AG04450 (cell line): Measurements from ENCODE around the gene CCL11. TPM values are rescaled to one million over a fixed set of nuclear protein-coding genes. Genes with fewer than 3 reads are reported as not detected.

Experiments used
- CTCF ChIA-PET: fragments of 300-600, 350-600 bp; formaldehyde crosslinking; extraction: SDS; loops from one replicate; lab custom pipeline; 2022; ENCODE audit warnings: antibody characterized with exemption, inconsistent platforms; lab: Charles Lee
- POLR2A ChIA-PET: fragments of 350-600 bp; formaldehyde crosslinking; extraction: SDS; loops from one replicate; lab custom pipeline; 2021; ENCODE audit warnings: antibody characterized with exemption, inconsistent platforms; lab: Yijun Ruan, JAX
- DNase-seq: peaks from one replicate; pipeline ENCODE4 v3.0.0-alpha.2; 2011; ENCODE audit warnings: low read depth, low spot score
- H3K27ac ChIP-seq: one replicate; pipeline ENCODE4 v1.5.1; 2012; ENCODE audit warnings: low read depth, low read length, control low read depth
- H3K27me3 ChIP-seq: one replicate; pipeline ENCODE4 v1.6.0; 2012; ENCODE audit warnings: low read length; ENCODE audit not compliant: control insufficient read depth, insufficient read depth
- H3K4me3 ChIP-seq: 2 replicates; pipeline ENCODE4 v1.5.1; 2011; ENCODE audit warnings: mild to moderate bottlenecking, low read depth, low read length, control low read depth
- H3K9me3 ChIP-seq: 2 replicates; pipeline ENCODE4 v1.5.1; 2012; ENCODE audit warnings: low read length; ENCODE audit not compliant: control insufficient read depth, insufficient read depth
- polyA minus RNA-seq: library from RNA; depleted of rRNA, polyadenylated mRNA; stranded (reverse); fragments of >200 nt; gene quantifications from 2 replicates; pipeline ENCODE4 v1.2.3, GENCODE V29; 2011; rRNA and poly(A)+ RNA removed
- polyA plus RNA-seq: library from polyadenylated mRNA; depleted of rRNA; stranded (reverse); fragments of >200 nt; gene quantifications from 2 replicates; pipeline ENCODE4 v1.2.3, GENCODE V29; 2011; rRNA removed
- TF ChIP-seq, protein P1 (sequence below): IDR thresholded peaks from 2 replicates; pipeline ENCODE4 v1.5.1; 2011; ENCODE audit warnings: low read depth, low read length, control low read depth, inconsistent platforms

CCL11 gene
- polyA plus RNA-seq (0.73 and 0.89 TPM in 2 replicates), polyA minus RNA-seq (0.55 TPM in 1 of 2 replicates, not detected in the other)

DNA sequence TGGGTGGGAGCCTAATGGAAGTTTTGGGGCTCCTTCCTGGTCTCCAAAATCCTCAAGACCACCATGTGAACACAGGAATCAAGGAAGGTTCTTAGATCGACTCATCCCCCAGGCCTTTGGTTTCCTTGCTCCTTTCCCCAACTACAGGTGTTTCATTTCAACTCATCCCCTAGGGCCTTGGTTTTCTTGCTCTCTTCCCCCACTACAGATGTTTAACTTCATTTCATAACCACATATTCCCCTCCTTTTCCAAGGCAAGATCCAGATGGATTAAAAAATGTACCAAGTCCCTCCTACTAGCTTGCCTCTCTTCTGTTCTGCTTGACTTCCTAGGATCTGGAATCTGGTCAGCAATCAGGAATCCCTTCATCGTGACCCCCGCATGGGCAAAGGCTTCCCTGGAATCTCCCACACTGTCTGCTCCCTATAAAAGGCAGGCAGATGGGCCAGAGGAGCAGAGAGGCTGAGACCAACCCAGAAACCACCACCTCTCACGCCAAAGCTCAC is at the start of gene CCL11:
Gene CCL11 (plus strand): TSS at position 457 of the 507 bp plus-strand sequence. CDS start 67 bp downstream, outside the sequence.
- Histone ChIP-seq H3K9me3 (no peaks in the 10 kb centered on the region), H3K27me3 (peaks cover 12% of the 10 kb centered on the region), H3K4me3 (no peak within 1 kb of the TSS), H3K27ac (no peak within 1 kb of the TSS)
- no peak for DNase-seq
- CTCF ChIA-PET = interaction anchor here (0.7 to 2.9 kb wide), 2 partner anchors 22 to 76 kb away, joined by 4 to 28 read pairs; no protein-coding TSS in a partner anchor
- TF ChIP-seq, protein P1, sequence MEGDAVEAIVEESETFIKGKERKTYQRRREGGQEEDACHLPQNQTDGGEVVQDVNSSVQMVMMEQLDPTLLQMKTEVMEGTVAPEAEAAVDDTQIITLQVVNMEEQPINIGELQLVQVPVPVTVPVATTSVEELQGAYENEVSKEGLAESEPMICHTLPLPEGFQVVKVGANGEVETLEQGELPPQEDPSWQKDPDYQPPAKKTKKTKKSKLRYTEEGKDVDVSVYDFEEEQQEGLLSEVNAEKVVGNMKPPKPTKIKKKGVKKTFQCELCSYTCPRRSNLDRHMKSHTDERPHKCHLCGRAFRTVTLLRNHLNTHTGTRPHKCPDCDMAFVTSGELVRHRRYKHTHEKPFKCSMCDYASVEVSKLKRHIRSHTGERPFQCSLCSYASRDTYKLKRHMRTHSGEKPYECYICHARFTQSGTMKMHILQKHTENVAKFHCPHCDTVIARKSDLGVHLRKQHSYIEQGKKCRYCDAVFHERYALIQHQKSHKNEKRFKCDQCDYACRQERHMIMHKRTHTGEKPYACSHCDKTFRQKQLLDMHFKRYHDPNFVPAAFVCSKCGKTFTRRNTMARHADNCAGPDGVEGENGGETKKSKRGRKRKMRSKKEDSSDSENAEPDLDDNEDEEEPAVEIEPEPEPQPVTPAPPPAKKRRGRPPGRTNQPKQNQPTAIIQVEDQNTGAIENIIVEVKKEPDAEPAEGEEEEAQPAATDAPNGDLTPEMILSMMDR = no peak
- POLR2A ChIA-PET = interaction anchor here (0.7 kb wide), 1 partner anchor 15 kb away, joined by 3 read pairs; no protein-coding TSS in a partner anchor

DNA sequence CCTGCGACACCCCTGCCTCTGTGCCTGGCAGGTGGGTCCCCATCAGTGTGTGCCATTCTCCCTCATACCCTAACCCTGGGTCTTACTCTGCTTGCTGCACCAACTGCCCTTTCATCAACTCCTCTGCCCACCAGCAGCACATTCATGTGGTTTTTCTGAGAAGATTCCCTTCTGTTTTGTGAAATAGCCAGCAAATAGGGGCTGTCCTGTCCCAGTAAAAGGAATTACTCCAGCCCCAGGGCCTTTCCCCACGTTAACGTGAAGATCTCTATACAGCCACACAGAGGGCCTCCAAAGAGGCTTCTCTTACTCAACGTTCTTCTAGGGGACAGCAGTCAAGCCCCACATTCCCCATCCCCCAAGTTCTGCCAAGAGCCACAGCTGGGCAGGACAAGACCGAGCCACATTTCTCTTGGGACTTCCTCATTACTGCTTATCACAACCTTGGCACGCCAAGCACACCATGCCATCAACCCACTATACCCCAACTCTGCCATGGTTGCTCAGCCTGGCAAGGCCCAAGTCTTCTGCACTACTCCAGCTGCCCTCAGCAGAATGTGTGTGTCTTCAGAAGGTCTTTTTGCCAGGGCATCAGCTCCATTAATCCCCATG is 49.2 kb upstream of the CCL11 start:
- no peak overlapping the region for H3K4me3 ChIP-seq
- no peak overlapping the region for H3K27ac ChIP-seq
- POLR2A ChIA-PET = interaction anchor here (0.8 kb wide), 1 partner anchor 12 kb away, joined by 3 read pairs; no protein-coding TSS in a partner anchor
- DNase-seq = no peak
- CTCF ChIA-PET = interaction anchor here (0.6 to 3.7 kb wide), 5 partner anchors 36 to 481 kb away, joined by 3 to 31 read pairs (median 5); no protein-coding TSS in a partner anchor
- TF ChIP-seq, protein P1 = no peak
- H3K9me3 ChIP-seq = no peaks in the 10 kb centered on the region
- no peaks in the 10 kb centered on the region for H3K27me3 ChIP-seq

DNA sequence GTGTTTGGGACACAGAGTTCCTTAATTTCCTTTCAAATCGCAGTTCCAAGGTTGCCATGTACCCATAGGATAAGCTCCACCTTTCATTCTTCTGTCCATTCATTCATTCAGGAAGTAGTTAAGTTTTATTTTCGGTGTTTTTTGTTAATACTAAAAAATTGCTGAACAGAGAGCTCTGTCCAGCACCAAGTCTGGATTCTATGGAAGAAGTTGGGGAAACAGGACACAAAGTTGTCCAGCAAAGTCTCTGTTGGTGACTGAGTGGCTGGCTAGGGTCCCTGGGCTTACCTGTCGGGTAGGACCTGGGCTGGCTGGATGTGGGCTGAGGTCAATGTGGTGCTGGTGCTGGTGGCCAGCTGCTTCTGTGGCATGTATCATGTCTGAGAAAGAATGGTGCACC is 48.1 kb upstream of the CCL11 start:
- CTCF ChIA-PET = interaction anchor here (2.8 to 3.0 kb wide), 2 partner anchors 37 to 124 kb away, joined by 18 to 38 read pairs; partner anchors contain the start of gene CCL1
- POLR2A ChIA-PET = interaction anchor here (0.6 kb wide), 1 partner anchor 94 kb away, joined by 6 read pairs; no protein-coding TSS in a partner anchor
- no peak overlapping the region for H3K4me3 ChIP-seq
- DNase-seq = no peak
- TF ChIP-seq, protein P1 = no peak
- H3K9me3 ChIP-seq = no peaks in the 10 kb centered on the region
- no peak overlapping the region for H3K27ac ChIP-seq
- H3K27me3 ChIP-seq = no peaks in the 10 kb centered on the region

DNA sequence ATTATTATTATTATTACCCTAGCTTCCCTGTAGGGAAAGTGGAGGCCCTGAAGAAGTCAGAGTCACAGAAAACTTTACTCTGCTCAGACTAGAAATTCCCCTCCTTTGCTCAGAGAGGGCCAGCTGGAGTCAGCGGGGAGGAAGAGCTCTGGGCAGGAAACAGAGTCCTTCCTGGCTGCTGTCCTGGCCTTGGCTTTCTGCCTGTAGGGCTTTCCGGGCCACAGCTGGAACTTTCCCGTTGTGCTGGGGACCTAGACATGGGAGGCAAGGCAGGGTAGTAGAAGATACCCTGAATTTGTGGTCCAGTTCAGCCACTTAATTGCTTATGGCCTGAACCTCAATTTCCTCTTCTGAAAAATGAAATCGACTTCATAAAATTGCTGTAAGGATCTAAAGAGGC is 44.5 kb upstream of the CCL11 start:
- TF ChIP-seq, protein P1 = no peak
- H3K9me3 ChIP-seq = no peaks in the 10 kb centered on the region
- no peak for DNase-seq

More for the DNA sequence above, 44.5 kb upstream of the CCL11 start:
- H3K27me3 ChIP-seq = no peaks in the 10 kb centered on the region
- POLR2A ChIA-PET = interaction anchor here (1.6 kb wide), 1 partner anchor 11 kb away, joined by 4 read pairs; no protein-coding TSS in a partner anchor
- no peak overlapping the region for H3K27ac ChIP-seq
- CTCF ChIA-PET = interaction anchor here (1.6 to 3.5 kb wide), 2 partner anchors 88 to 120 kb away, joined by 3 to 24 read pairs; no protein-coding TSS in a partner anchor
- H3K4me3 ChIP-seq = no peak overlapping the region
